Subcutaneous adipose tissue (tissue), 4 donors: ENCODE measurements around the gene SORL1-AS1. TPM values are rescaled to one million over a fixed set of nuclear protein-coding genes. Genes with fewer than 3 reads are reported as not detected.

ENCODE experiments used
- total RNA-seq, 4 donors: library from RNA; depleted of rRNA; stranded (reverse); fragments of >200 nt; gene quantifications; one replicate each; pipeline ENCODE4 v1.1.0, GENCODE V29; 2016
- TF ChIP-seq, protein P1 (sequence below): fragments of 450-650 bp; IDR thresholded peaks from one replicate; pipeline ENCODE4 v1.5.1; 2016; ENCODE audit warnings: low read depth, mild to moderate bottlenecking, control low read depth, antibody characterized with exemption, moderate library complexity

Gene SORL1-AS1

DNA sequence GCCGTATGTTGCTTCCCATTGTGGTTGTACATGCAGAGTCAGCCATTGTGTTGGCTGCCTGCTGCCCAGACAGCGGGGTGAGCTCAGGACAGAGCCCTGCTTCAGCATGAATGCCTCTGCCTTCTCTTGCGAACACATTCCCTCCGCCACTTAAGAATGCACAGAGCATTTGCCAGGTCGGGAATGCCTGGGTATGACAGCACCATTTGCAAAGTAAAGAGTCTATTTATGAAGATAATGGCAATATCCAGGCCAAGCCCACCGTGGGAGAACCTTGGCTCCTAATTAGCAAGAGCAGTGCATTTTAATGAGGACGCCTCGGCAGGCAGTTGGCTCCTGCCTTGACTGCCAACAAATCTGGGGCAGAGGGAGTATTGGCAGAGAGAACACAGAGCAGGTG, 63.1 kb downstream of the SORL1-AS1 start:
- TF ChIP-seq, protein P1, sequence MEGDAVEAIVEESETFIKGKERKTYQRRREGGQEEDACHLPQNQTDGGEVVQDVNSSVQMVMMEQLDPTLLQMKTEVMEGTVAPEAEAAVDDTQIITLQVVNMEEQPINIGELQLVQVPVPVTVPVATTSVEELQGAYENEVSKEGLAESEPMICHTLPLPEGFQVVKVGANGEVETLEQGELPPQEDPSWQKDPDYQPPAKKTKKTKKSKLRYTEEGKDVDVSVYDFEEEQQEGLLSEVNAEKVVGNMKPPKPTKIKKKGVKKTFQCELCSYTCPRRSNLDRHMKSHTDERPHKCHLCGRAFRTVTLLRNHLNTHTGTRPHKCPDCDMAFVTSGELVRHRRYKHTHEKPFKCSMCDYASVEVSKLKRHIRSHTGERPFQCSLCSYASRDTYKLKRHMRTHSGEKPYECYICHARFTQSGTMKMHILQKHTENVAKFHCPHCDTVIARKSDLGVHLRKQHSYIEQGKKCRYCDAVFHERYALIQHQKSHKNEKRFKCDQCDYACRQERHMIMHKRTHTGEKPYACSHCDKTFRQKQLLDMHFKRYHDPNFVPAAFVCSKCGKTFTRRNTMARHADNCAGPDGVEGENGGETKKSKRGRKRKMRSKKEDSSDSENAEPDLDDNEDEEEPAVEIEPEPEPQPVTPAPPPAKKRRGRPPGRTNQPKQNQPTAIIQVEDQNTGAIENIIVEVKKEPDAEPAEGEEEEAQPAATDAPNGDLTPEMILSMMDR = no peak

Other genes with a start within 250 kb of the SORL1-AS1 start
- 10 to 100 TPM; 12.2 to 42.1 (median 26.3) TPM for gene SC5D, start 160.2 kb downstream of the SORL1-AS1 start, total RNA-seq
- 10 to 100 TPM in 1 of 4 donors, 1 to 10 TPM in 3; 4.2 to 10.7 (median 6.6) TPM for gene SORL1, start 653 bp downstream of the SORL1-AS1 start, total RNA-seq